BJ (cell line): ENCODE data around the gene BATF3. TPM values are rescaled to one million over a fixed set of nuclear protein-coding genes. Genes with fewer than 3 reads are reported as not detected.
"Not testable (repeated sequence)": the region's sequence is repeated elsewhere in the genome, so short reads cannot be mapped to it uniquely, and the experiment has no call there.

Experiments
- CTCF ChIA-PET: fragments of 350-600 bp; formaldehyde crosslinking; extraction: SDS; loops from one replicate; lab custom pipeline; 2021; ENCODE audit warnings: antibody characterized with exemption, inconsistent platforms; lab: Yijun Ruan, JAX
- POLR2A ChIA-PET: fragments of 300-600 bp; sonication (Branson Sonifier 250); formaldehyde crosslinking; extraction: SDS; loops from one replicate; lab custom pipeline; 2021; ENCODE audit warnings: antibody characterized with exemption; lab: Charles Lee
- DNase-seq: peaks from one replicate; pipeline ENCODE4 v3.0.0-alpha.2; 2011; ENCODE audit warnings: low read depth
- H3K27me3 ChIP-seq: 2 replicates; pipeline ENCODE4 v1.6.0; 2011; ENCODE audit warnings: low read length; ENCODE audit not compliant: control insufficient read depth, insufficient read depth
- H3K36me3 ChIP-seq: 2 replicates; pipeline ENCODE4 v1.5.1; 2011; ENCODE audit warnings: low read length; ENCODE audit not compliant: control insufficient read depth, insufficient read depth
- H3K4me3 ChIP-seq: 2 replicates; pipeline ENCODE4 v1.5.1; 2011; ENCODE audit warnings: low read depth, mild to moderate bottlenecking, control low read depth, low read length
- polyA plus RNA-seq: library from polyadenylated mRNA; depleted of rRNA; stranded (reverse); fragments of >200 nt; gene quantifications from 2 replicates; pipeline ENCODE4 v1.2.3, GENCODE V29; 2011
- TF ChIP-seq, protein P1 (sequence below): IDR thresholded peaks from 2 replicates; pipeline ENCODE4 v1.5.1; 2011; ENCODE audit warnings: low read depth, mild to moderate bottlenecking, control low read depth, inconsistent platforms, low read length, moderate library complexity; ENCODE audit not compliant: insufficient read depth

BATF3 gene
- polyA plus RNA-seq, 1 experiment = 1.7 TPM

DNA sequence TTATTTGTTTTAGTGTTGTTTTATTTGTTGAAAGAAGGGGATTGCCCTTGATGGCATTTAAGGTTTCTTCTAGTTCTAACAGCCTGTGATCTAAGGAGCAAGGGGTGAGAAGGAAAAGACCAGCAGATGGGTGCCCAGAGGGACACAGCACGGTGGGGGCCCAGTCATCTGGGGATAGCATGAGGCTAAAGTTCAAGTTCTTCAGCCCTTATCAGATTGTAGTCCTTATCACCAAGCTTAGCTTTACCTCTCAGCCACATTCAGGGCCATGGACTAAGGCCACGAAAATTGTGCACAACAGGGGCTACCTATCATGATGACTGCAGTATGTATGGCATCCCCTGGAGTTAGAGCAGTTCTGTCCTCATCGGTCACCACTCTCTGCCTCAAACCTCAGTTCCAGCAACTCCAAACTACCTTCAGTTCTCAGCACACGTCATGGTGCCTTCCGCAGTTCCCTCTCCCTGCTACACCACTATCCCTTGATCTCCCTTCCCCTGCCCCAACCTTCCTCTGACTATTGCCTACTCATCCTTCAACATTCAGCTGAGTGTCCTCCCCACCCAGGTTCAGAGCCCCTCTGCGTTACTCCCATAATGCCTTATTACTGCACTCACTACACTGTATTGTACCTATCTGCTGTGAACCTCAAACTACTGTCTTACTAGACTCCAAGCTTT lies 54.6 kb downstream of the BATF3 start:
- ChIA-PET POLR2A (no interaction called here), CTCF (no interaction called here)
- Histone ChIP-seq H3K27me3 (peaks cover 2% of the 10 kb centered on the region), H3K36me3 (no peaks in the 10 kb centered on the region), H3K4me3 (no peak overlapping the region)
- DNase-seq = no peak
- TF ChIP-seq, protein P1, sequence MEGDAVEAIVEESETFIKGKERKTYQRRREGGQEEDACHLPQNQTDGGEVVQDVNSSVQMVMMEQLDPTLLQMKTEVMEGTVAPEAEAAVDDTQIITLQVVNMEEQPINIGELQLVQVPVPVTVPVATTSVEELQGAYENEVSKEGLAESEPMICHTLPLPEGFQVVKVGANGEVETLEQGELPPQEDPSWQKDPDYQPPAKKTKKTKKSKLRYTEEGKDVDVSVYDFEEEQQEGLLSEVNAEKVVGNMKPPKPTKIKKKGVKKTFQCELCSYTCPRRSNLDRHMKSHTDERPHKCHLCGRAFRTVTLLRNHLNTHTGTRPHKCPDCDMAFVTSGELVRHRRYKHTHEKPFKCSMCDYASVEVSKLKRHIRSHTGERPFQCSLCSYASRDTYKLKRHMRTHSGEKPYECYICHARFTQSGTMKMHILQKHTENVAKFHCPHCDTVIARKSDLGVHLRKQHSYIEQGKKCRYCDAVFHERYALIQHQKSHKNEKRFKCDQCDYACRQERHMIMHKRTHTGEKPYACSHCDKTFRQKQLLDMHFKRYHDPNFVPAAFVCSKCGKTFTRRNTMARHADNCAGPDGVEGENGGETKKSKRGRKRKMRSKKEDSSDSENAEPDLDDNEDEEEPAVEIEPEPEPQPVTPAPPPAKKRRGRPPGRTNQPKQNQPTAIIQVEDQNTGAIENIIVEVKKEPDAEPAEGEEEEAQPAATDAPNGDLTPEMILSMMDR = no peak

- POLR2A ChIA-PET = no interaction called here
- peaks cover 7% of the 10 kb centered on the region for H3K27me3 ChIP-seq
Observed at GRCh38 chr1:212643877-212644276, 55.8 kb downstream of the BATF3 start.

DNA sequence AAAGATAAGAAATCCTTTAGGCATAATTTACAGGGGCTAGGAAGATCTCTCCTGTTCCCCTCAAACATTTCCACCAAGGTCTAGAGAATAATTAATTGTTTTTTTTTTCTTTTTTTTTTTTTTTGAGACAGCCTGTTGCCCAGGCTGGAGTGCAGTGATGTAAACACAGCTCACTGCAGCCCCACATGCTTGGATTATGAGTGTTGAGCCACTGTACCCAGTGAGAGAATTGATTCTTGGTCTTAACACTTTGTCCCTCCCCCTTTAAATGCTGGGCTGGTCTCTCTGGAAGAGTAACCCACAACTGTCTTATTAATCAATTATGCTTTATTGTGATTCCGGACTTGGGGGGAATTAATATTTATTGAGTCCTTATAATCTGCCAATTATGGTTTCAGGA lies 57.7 kb downstream of the BATF3 start:
- TF ChIP-seq, protein P1 = no peak
- Histone ChIP-seq H3K36me3 (no peaks in the 10 kb centered on the region), H3K4me3 (no peak overlapping the region), H3K27me3 (peaks cover 7% of the 10 kb centered on the region)
- ChIA-PET CTCF (interaction anchor here (0.7 kb wide), 1 partner anchor 9 kb away, joined by 3 read pairs; no protein-coding TSS in a partner anchor), POLR2A (no interaction called here)
- DNase-seq = no peak

More at GRCh38 chr1:212643877-212644276, 55.8 kb downstream of the BATF3 start:
- Histone ChIP-seq H3K36me3 (no peaks in the 10 kb centered on the region), H3K4me3 (no peak overlapping the region)
- TF ChIP-seq, protein P1 = no peak
- no peak for DNase-seq
- CTCF ChIA-PET = no interaction called here

DNA sequence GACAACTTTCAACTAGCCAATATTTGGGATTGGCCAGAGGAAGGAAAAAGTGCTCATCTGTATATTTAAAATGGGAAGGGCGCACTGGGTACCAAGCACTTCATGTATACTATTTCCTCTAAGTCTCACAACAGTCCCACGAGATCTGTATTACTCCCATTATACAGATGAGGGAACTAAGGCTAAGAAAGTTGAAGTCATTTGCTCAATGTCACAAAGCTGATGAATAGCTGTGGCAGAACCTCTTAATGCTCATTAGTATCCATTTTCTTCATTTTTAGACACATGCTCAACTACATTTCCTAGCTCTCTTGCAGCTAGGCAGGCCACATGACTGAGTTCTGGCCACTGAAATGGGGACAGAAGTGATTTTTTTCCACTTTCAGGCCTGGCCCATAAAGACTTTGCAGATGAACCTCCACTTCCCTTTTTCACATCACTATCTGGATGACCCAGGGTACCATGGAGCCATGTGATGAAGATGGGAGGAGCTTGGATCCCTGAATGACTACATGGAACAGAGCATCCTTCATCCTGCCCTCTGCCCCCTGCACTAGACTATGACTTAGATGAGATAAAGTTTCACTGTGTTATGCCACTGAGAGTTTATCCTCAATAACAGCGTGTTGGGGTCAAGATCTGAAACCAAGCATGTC lies 59.3 kb downstream of the BATF3 start:
- POLR2A ChIA-PET = no interaction called here
- no peak for DNase-seq
- CTCF ChIA-PET = interaction anchor here (2.7 kb wide), 1 partner anchor 10 kb away, joined by 7 read pairs; no protein-coding TSS in a partner anchor
- no peaks in the 10 kb centered on the region for H3K36me3 ChIP-seq
- TF ChIP-seq, protein P1 = no peak
- peaks cover 7% of the 10 kb centered on the region for H3K27me3 ChIP-seq
- no peak overlapping the region for H3K4me3 ChIP-seq

GRCh38 chr1:212639524-212639923 lies 60.1 kb downstream of the BATF3 start:
- POLR2A ChIA-PET, DNase-seq, H3K36me3 ChIP-seq, H3K27me3 ChIP-seq, H3K4me3 ChIP-seq: not testable (repeated sequence)
- CTCF ChIA-PET = interaction anchor here (2.7 kb wide), 1 partner anchor 9 kb away, joined by 7 read pairs; no protein-coding TSS in a partner anchor
